Measurements from ENCODE around the gene WWTR1. TPM values are rescaled to one million over a fixed set of nuclear protein-coding genes. Genes with fewer than 3 reads are reported as not detected.
A peak's percentile ranks its signal among the peaks of the same experiment; 100 is the strongest.

WWTR1 gene
- polyA plus RNA-seq, 3 donors, result 88.7 to 119 (median 100) TPM

DNA sequence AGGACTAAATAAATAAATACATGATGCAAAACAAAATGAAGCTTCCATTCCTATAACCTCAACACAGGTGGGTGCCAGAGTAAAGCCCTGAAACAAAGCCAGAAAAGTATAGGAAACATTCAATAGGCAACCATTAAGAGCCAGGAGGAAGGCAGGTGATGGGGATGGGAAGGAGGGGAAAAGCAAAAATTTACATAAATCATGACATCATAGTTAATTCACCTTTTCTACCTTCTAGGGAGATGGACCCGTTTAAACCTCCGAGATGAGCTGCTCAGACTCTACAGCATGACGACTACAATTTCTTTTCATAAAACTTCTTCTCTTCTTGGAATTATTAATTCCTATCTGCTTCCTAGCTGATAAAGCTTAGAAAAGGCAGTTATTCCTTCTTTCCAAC lies 155.4 kb downstream of the WWTR1 start:
- DNase-seq, result no peak

DNA sequence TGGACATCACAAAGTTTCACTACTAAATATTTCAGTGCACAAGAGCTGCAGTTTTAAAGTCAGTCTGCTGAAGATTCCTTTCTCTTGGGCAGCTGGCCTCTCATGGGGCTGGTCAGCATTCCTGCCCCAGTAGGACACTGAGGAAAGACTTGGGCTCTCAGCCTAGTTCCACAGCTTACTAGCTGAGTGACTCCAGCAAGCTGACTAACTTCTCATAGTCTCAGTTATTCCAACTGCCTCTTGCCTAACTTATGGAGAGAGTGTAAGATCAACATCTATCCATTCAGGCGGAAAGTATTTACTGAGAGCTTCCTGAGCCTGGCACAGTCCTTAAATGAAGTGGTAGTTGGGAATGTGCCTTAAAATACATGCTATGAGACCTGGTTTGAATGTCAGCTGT lies 156.3 kb downstream of the WWTR1 start:
- DNase-seq, result no peak

DNA sequence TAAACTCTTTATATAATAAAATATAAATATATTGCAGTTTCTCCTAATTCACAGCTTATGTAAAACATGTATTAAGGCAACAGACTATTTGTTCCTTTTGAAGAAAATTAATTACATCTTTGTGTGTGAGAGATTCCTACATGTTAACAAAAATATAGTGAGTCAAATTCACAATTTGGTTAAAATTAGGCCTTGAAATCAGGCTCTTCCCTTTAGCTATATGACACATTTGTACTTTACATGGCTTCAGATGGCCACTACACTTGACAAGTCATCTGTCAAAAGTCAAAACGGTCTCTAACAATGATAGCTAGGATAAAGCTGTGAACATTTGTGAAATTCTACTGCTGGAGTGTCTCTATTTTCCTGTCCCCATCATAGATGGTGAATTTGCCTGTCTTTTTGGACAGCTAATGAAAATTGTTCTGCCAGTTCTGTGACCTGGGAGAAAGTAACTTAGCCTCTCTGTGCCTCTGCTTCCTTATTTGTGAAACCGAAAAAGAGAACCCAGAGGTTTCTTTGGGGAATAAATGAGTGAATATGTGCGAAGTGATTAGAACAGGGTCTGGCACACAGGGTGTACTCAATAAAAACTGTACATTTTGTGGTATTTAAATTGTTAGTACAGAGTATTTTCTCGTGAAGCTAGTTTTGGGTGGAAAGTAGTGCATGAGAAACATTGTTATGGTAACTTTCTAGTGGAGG lies 159.7 kb downstream of the WWTR1 start:
- no peak for DNase-seq

DNA sequence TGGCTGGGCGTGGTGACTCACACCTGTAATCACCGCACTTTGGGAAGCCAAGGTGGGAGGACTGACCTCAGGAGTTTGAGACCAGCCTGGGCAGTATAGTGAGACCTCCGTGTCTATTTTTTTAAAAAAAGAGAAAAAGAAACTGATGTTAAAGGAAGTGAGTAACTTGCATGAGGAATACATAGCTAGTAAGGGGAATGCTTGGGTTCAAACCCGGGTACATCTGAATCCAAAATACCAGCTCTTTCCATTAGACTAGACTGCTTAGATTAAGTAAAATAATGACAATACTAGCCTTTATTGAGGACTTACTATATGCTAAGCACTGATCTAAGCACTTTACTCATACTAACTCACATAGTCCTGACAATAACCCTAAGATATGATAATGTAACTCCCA lies 160.9 kb downstream of the WWTR1 start:
- no peak for DNase-seq

DNA sequence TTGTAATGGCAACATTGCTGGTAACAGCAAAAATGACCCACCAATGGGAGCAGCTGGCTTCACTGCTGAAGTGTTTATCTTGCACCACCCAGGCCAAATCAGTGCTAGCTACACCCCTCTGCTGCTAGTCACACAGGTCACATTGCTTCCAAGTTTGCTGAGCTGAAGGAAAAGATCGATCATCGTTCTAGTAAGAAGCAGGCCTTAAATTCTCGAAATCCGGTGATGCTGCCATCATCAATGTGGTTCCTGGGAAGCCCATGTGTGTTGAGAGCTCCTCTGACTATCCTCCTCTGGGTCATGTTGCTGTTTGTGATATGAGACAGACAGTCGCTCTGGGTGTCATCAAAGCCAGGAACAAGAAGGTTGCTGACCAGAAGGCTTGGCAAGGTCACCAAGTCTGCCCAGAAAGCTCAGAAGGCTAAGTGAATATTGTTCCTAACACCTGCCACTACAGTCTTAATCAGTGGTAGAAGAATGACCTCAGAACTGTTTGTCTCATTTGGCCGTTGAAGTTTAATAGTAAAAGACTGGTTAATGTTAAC lies 162.2 kb downstream of the WWTR1 start:
- DNase-seq, result no peak

DNA sequence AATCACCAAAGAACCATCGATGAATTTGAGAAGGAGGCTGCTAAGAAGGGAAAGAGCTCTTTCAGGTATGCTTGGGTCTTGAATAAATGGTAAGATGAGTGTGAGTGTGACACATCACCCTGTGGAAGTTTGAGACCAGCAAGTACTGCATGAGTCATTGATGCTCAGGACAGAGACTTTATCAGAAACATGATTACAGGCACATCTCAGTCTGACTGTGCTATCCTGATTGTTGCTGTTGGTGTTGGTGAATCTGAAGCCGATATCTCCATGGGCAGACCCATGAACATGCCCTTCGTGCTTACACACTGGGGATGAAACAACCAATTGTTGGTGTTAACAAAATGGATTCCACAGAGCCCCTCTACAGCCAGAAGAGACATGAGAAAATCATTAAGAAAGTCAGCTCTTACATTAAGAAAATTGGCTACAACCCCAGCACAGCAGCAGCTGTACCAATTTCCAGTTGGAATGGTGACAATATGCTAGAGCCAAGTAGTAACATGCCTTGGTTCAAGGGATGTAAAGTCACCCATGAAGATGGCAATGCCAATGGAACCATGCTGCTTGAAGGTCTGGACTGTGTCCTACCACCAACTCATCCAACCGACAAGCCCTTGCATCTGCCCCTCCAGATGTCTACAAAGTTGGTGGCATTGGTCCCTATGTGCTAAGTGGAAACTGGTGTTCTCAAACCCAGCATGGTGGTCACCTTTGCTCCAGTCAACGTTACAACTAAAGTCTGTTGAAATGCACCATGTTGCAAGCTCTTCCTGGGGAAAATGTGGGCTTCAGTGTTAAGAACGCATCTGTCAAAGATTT lies 162.9 kb downstream of the WWTR1 start:
- no peak for DNase-seq

DNA sequence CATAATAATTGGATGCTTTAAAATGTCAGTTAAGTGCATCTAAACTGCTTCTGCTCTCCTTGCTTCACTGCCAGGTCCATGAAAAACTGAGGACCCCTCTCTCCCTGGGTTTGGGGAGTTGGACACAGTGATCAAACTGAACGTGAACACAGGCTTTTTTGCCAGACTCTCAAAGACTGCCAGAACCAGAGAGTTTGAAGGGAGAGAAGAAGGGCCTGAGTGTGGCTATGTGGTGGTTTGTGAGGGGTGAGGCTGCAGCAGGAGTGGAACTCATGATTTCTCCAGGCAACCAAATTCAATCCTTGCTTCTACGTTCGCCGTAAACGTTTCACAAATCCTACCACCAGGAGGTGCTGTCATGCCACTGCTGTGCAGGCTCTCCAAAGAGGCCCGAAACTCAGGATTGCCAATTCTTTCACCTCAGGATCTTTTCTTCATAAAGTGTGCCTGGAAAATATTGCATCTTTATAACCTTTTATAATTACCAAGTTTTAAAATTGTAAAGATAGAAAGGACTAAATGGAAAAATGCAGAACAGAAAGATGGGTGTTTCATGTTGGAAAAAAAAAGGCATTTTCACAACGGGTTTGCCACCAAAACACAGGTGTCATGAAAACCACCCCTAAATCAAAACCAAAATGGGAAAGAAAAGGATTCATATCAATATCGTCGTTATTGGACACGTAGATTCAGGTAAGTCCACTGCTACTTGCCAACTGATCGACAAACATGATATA lies 163.6 kb downstream of the WWTR1 start:
- DNase-seq, result no peak

DNA sequence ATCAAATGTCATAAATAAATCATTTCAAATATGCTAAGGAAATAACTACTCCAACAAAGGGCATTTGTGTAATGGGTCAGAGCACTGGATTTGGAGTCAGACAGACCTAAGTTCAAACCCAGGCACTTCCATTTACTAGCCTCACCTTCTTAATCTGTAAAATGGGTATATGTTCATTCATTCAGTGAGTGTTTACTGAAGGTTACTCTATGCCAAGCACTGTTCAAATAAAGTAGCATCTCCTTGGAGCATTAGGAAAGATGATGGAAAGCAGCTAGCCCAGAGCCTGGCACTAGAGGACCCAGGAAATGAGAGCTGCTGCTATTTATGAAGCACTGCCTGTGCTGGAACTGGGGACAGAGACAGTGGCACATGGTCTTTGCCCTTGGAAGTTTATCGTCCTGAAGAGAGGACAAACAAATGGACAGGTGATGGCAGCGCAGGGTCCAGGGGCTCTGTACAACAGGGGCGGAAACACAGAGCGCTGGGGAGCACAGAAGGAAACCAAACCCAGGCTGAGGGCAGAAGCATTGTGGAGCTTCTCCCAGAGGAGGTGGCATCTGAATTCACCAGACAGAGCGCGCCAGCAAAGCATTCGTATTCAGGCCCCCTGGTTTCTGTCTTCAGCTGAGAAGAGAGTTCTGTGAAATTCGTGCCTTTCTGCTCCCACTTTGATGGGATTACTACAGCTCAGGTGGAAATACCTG lies 164.4 kb downstream of the WWTR1 start:
- DNase-seq, result no peak

DNA sequence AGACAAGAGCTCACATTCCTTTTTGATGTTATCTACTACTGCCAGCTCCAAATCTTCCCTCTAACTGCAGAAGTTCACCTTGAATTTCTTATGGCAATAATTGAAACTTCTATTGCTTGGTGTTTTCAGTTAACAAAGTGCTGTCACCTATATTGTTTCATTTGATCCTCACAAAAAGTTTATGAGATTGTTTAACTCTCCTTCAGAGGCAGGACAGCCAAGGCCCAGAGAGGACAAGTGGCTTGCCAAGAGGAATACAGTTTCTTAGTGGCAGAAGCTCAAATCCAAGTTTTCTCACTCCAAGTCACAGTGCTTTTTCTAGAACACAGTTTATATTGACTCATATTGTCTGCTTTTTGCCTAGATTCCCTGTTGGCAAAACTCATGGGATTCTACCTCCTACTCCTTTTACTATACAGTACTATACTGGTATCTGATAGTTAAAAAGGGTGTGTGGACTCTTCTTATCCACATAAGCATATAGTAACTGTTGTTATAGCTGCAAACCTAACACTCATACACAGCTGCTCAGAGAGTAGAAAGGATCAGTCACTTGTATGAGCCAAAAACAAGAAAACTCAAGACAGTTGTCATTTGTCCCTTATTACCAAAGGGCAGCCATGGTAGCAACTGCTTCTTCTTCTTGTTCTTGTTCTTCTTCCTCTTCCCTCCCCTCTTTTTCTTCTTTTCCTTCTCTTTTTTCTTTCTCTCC lies 167.4 kb downstream of the WWTR1 start:
- DNase-seq, result no peak

DNA sequence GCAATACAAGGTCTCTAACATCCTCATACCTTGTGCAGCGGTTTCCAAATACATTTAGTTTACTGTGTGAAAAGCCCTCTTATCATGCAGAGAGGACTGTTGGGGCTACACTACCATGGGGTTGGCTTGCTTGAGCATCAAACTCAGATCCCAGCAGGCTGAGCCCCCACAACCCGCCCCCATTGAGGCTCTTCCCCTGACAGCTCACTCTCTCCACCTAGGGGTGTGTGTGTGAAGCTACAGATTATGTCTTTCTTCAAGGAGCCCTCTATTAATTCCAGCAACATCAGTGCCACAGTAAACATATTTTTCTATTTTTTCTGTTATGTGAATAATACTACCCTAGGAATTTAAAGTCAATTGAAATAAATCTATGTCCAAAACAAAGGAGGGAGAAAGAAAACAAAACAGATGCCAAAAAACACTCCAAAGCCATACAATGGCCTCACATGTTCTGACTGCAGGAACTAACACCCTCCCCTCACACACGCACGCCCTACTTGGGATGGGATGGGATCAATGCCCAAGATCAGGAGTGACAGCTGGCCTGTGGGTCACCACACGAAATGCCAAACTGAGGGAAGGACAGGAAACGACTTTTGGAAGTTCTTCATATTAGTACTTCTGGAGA lies 168.7 kb downstream of the WWTR1 start:
- no peak for DNase-seq

DNA sequence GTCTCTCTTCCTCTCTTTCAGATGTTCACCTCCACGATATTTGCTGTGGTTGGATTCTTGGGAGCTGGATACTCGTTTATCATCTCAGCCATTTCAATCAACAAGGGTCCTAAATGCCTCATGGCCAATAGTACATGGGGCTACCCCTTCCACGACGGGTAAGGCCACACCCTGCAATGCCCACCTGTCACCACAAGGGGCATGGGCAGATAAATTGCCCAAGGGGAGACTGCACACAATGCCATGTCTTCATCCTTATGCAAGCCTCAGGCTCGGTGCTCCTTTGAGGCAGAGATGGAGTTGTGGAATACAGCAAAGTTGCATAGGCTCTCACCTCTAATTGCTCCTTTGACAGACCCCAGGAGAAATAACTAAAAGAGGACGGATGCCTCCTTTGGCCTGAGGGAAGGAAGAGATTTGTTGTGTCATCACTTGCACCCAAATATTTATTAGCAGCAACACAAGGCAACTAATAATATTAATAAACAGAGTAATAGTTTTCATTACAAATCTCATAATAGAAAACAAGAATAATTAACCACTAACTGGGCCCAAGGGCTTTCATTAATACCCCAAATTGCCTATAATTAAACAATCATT lies 170.1 kb downstream of the WWTR1 start:
- no peak for DNase-seq

DNA sequence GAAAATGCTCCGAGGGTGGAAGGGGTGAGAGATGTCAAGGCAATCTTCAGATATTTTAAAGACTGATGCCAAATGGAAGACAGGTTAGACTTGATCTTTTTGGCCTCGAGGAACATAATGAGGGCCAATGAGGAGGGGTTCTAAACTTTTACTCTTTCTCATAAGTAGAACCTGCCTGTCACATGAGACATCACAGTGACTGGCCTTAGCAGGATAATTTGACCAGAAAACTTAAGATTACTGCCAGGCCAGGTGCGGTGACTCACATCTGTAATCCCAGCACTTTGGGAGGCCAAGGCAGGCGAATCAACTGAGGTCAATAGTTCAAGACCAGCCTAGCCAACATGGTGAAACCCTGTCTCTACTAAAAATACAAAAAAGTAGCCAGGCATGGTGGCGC lies 171.1 kb downstream of the WWTR1 start:
- no peak for DNase-seq

DNA sequence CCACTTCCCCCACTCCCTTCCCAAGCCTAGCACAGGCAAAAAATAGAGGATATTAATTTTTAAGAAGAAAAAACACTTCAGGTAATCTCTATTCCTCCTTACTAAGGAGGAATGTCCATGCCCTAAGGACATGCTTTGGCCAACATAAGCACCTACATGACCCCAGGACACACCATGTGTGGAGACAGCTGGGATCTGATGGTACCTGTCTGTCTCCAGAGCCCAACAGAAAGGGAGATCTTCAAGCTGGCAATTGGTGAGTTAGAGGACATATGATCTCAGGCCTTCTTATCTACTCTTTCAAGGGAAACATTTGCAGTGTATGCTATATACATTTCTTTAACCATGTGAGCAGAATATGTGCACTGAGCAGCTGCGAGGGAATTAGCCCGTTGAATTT lies 176.3 kb downstream of the WWTR1 start:
- no peak for DNase-seq

DNA sequence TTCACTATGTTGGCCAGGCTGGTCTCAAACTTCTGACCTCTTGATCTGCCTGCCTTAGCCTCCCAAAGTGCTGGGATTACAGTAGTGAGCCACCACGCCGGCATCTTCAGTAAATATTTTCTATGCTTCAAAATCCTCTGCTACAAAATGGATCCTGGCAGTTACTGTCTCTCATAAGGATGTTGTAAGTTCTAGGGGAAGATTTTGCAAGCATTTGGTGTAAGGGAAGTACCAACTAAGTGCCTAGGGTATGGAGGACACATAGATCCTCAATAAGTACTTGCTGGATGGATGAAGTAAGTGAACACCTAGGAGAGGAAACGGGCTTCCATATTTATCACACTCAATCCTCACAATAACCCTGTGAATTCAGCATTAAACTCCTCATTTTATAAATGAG lies 176.8 kb downstream of the WWTR1 start:
- no peak for DNase-seq

DNA sequence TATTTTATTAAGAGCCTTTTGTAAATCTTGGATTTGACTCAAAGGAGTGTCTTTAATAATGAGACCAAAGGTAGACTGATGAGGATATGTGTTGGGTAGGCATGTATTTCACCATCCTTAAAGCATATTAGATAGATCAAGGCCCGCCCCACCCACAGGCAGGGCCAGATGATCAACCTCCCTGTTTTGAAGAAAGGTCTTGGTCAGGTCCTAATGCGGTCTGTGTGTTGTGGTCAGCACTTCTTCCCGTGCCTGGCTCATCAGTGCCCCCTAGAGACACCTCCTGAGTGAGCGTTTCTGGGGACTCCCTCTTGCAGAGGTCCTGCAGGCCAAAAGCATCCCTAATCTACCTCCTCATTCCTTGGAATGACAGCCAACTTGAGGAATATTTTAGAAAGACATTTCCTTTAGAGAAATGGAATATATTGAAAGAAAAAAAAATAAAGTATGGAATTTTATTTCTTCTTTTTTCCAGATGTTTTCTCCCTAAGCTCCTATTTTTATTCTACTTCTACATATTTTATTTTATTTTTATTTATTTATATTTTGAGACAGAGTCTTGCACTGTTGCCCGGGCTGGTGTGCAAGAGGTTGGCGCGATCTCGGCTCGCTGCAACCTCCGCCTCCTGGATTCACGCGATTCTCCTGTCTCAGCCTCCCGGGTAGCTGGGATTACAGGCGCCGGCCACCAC lies 177.4 kb downstream of the WWTR1 start:
- peak; percentile 82 for DNase-seq

DNA sequence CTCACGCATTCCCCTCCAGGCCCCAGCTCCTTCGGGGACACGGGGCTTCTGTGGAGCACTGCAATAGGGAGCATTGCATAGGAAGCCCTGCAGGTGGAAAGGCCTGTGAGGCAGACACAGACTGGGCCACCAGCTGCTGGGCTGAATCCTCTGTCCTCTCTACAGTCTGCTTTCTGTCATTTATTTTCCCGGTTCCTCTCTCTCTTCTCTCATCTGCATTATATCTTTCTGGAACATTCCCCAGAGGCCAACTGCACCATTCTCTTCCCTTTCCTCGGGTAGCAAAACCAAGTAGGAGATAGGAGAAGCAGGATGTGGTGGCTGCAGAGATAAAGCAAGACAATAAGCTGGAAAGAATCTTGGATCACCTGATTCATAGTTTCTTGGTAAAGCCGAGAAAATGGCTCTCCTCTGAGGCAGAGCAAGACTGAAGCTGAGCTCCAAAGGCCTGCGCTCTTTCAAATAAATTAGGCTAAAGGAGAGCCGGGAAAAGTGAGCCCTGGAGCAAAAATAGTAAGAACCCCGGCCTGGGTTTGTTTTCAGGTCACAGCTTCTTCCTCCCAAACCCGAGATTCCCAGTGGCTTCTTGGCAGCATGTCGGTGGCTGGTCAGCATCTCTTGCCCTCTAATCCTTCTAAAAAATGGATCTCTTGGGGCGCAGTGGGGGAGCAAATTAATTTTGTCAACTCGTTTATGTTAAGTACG lies 178.1 kb downstream of the WWTR1 start:
- DNase-seq, result no peak

DNA sequence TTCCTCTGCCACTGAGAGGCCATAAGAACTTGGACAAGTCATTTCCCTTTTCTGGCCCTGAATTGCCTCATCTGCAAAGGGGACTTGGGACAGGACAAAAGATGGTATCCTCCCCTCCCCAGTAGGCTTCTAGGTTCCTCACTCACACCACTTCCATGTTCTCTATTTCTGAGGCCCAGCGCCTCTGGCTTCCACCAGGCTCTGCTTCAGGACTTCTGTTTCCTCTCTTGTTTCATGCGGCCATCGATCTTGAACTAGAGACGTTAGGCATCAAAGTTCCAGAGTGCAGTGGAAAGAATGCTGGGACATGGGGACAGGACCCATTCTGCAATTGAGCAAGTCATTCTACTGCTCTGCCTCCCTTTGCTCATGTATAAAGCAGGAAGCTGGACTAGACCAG lies 181.6 kb downstream of the WWTR1 start:
- DNase-seq, result no peak

DNA sequence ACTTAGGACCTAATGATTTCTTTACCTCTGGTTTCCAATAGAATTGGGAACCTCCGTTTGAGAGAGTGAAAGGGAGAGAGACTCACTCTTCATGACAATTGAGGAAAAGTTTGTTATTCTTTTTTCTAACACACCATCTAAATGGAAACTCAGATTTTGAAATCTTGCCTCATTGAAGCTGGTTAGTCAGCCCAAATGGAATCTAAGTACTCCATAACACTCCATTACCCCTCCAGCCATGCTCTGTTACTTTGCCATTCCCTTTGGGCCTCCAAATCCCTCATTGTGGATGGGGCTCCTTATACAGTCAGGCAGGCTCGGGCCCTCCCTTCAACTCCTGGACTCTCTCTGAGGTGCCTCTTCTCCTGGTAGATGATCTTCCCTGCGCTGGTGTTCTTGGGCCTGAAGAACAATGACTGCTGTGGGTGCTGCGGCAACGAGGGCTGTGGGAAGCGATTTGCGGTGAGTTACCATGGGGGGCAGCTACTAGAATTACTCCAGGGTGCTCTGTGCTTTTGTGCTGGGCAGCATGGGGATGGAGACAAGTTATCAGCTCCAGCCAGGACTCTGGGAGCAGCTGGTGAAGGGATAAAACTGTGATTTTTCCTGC lies 182.3 kb downstream of the WWTR1 start:
- no peak for DNase-seq

All from renal pelvis (tissue), 4 donors.